HG03103 (cell line): Measurements from ENCODE around the gene SPOCK1.

ENCODE experiments used
- ATAC-seq: cut with Tn5 transposase; IDR thresholded peaks from one replicate; pipeline ENCODE4 v1.9.1; 2021; ENCODE audit warnings: low read depth; ENCODE audit not compliant: unreplicated experiment

Gene SPOCK1

DNA sequence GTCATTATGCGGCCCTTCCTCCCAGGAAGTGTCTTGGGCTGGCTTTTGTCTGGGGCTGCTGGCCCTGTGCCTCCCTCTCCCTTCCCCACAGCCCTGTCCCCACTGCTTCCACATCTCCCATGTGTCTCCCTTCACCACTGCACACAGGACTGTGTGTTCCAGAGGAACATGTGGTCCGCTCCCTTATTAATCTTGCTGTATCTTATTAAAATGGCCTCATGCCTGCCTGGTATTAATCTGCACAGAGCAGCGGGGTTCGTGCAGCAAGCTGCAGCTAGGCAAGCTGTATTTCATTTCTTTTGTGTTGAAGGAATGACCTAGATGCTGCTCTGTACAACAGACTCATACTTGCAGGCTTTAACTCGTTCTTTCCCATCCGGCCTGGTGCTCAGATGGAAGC, 130.5 kb downstream of the SPOCK1 start:
- no peak for ATAC-seq

- ATAC-seq: no peak
These were observed 131.2 kb downstream of the SPOCK1 start for GRCh38 chr5:137367951-137368350.

DNA sequence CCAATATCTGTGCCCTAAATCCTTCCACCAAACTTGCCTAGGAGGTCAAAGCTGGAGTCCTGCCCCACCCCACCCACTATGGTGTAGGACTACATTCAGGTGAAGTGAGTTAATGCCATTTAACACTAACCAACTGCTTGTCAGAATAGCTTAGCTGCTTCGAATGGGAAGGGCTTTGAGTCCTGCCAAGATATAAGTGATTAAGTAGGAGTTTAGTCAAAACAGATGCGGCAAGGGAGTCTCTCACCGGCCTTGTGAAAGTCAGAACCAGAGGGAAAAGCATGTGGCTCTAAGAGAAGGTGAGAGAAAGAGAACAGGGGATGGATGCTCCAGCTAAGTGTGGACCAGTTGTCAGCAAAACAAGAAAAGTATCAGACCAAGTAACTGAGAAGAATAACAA, 132.6 kb downstream of the SPOCK1 start:
- no peak for ATAC-seq

DNA sequence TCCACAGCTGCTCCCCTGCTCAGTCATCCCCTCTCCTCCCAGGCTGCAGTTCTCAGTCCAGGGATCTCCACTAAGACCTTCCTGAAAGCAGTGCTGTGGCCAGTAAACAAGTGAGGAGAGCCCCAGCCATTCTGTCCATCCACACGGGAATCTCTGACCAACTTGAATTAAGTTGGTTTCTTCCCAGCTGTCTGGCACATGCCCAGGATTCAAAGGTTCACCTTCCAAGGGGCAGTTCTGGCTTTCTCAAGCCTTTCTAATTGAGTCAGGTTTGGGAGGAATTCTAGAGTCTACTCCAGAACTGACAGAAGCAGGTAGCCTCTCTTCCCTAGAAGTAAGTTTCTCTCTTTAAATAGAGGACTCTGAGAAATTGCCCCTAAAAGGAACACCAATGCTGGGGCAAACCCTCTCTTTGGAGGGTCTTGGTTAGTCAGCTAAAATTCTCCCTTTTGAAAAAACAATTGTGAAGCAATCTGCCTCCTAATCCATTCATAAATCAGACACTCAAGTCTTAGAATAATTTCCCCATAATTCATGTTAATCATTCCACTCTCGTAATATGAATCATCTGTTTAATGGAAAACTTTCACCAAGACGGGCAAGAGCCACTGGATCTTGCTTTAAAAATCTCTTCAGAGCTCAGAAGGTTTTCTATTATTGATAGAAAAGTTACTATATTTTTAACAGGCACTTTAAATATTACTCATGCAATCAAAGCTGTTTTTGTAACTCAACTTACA, 133.8 kb downstream of the SPOCK1 start:
- no peak for ATAC-seq

DNA sequence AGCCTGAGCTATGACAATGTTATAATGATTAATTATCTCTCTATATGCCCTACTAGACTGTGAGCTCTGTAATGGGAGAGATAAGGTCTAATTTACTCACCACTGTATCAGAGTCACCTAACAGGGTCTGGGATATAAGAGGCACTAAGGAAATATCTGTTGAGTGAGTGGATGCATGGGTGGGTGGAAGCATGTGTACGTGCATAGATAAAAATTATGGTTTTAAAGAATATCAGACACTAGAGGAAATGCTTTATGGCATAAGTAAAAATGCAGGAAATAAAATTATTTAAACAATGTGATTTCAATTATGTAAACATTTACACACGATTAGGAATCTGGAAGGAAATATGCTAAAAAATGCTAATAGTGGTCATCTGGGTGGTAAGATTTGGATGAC, 137.8 kb downstream of the SPOCK1 start:
- ATAC-seq: no peak

DNA sequence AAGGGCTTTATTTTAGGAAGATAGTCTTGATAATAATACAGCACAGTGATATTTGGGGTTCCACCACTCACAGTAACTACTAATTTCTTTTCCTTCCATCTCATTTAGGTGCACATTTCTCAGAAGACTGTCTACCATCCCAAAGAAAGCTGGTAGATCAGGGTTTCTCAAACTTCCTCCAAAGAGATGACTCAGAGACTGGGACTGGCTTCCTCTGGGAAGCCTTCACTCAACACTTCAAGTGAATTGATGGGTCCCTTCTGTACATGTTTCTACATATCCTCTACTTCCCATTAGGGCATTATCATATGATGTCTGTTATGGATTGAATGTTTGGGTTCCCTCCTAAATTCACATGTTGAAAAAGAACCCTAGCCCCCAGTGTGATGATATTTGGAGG, 138.5 kb downstream of the SPOCK1 start:
- ATAC-seq: no peak

GRCh38 chr5:137359941-137360340, 139.2 kb downstream of the SPOCK1 start:
- no peak for ATAC-seq

DNA sequence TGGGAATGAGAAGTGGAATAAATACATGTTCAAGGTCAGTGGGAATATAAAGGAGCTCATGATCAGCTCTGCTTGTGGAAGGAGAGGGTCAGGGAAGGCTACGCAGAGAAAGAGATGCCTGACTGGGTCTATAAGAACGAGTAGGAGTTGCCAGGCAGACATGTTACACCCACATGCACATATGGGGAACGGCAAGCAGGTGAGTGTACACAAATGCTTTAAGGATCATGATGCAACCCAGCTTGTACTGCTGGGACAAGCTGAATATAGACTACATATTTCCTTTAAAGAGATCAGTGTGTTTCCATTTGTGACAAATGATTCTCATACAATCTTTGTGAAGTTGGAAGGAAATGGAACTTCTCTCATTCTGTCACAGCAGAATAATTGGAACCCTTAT, 141.7 kb downstream of the SPOCK1 start:
- ATAC-seq: no peak

DNA sequence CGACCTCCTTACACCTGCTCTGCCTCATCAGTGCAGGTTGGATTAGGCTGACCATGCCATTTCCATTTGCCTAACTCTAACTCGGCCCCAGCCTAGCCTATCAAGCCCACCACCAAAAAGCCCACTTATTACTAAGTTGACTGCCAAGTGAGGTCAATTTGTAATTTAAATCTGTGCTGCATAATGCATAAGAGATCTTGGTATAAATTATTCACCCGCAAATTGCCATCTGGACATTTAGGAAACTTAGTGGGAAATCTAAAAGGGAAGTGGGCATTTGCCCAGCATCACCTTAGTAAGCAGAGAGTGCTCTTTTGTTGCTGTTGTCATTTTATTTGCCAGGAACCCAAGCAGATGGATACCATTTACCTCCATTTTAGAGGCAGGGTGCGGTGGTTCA, 143.0 kb downstream of the SPOCK1 start:
- ATAC-seq: no peak

DNA sequence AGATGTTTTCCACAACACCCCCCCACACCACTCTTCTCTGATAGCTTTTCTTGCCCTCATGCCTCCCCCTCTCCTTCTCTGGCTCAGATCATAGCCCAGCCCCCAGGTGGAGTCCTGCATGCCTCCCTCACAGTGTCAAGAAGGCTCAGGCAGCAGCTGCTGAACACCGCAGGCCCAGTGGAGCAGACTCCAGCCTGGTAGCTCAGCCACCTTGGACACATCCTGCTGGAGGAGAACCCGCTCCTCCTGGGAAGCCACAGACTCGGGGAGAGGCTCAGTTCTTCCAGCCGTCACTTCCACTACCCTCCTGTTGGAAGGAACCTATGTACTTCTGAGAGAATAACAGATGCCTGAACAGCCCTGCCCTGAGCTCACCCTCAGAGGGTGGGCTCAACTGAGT, 143.4 kb downstream of the SPOCK1 start:
- no peak for ATAC-seq

DNA sequence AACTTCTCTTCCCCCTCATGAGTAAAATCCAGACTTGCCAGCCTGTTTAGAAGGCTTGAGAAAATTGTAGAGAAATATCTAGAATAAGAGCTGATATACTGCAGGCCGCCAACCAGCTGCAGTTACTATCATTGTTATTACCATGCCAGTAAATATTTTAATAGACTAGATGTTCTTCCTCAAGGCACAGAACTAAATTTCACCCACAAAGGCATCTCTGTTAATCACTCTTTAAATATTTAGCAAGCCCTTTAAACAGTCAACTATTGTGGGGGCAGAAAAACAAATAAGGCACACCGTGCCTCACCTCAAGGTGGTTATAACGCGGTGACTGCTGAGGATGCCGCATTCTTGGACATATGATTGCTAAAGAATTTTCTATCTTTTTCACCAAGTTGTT, 147.0 kb downstream of the SPOCK1 start:
- ATAC-seq: no peak

DNA sequence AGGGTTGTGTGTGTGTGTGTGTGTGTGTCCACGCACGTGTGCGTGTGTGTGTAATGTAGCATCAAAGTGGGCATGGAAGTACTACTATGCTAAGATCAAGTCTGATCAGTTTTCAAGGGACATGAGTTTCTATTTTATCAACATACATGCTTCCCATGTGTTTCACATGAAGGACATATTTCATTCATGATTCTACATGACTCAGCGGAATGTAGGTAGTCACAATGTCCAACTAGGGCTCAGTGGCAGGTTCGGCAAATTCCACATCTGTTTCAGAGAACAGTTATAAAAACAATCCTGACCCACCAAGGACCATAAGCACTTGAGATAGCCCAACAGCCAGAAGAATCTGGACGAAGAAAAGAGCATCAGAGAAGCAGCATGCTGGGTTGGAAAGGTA, 148.3 kb downstream of the SPOCK1 start:
- ATAC-seq: no peak

DNA sequence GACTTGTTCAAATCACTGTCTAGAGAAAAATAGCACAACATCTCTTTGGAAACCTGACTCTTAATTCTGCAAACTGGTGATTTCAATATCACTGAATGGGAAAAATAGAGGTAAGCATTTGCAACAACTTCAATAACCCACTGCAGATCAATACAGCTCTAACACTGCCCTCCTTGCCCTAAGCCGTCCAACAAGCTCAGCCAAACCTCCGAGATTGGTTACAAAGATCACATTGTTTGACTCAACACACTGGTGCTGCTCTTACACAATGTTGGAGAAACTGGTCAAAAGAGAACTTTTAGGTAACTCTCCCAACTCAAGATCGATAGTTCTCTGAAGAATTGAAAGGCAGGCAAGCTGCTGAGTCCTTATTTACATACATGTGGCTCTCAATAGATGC, 150.4 kb downstream of the SPOCK1 start:
- no peak for ATAC-seq

DNA sequence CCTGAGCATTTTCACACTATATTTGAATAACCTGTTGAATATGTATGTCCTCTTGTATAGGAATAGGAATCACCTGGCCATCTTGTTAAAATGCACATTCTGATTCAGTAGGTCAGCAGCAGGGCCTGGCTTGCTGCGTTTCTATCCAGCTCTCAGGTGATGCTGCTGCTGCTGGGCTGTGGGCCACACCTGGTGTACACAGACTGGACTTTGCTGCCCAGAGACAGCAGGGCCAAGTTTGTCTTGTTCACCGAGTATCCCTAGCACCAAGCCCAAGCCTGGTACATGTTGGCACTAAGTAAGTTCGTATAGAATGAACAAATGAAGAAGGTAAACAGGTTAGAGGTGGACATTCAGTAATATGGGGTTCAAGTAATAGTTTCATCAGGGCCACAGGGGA, 151.3 kb downstream of the SPOCK1 start:
- ATAC-seq: no peak

- no peak for ATAC-seq
These were observed 152.8 kb downstream of the SPOCK1 start for GRCh38 chr5:137346281-137346680.

GRCh38 chr5:137345396-137345795, 153.7 kb downstream of the SPOCK1 start:
- no peak for ATAC-seq

GRCh38 chr5:137344723-137345322, 154.3 kb downstream of the SPOCK1 start:
- no peak for ATAC-seq

GRCh38 chr5:137344021-137344420, 155.1 kb downstream of the SPOCK1 start:
- no peak for ATAC-seq

DNA sequence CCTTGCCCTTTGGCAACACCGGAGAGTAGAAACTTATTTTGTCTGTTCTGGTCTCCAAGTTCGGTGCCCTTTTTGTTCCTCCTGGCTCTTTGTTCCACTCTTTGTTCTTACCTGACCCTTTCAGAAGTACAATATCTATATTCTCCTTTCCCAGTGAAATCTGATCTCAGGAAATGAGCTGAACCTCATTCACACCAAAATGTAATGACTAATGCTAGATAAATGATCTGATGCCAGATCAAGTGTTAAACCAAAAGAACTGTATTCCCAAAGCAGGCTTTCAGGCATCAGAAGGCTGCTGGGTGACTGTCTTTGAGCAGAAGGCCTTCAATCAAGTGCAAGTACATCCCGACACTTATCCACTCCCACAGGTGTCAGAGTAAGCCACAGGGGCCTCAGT, 156.4 kb downstream of the SPOCK1 start:
- ATAC-seq: no peak

DNA sequence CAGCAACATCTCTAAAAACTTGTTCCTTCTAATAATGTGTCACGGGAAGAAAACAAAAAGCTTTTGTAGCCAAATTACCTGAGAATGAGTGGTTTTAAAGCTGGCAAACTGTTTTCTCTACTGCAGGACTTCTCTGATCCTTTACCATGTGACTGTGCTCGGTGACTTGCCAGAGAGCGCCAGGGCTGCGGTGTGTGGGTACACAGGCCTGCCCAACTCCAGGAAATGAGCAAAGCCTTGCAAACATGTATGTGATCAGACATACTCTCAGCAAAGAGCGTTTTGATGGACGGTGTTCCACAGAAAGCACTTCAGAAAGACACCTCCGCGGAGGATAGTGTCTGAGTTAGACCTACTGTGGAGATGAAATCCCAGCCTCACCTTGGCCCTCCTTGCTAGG, 157.3 kb downstream of the SPOCK1 start:
- ATAC-seq: no peak

DNA sequence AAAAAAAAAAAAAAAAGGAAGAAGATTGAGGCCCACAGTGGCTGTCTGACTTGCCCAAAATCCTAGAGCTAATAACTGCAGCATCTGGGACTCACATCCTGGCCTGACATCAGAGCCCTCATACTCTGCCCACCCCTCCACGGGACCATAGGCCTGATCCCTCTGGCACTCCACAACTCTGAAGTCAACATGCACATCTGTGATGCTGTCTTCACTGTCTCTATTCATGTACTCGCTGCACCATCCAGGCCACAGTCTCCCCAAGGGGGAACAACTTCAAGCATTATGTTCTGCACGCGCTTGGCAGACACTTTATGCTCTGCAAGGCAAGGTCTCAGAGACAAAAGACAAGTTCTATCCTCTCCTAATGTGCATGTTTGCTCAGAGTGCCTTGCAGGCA, 158.2 kb downstream of the SPOCK1 start:
- no peak for ATAC-seq

GRCh38 chr5:137336565-137337120, 162.5 kb downstream of the SPOCK1 start:
- ATAC-seq: no peak
